H1 (cell line): ENCODE measurements around the gene FLCN. TPM values are rescaled to one million over a fixed set of nuclear protein-coding genes. Genes with fewer than 3 reads are reported as not detected.

Source experiments
- RBBP5 ChIP-seq: IDR thresholded peaks from 2 replicates; pipeline ENCODE4 v1.7.1; 2012; ENCODE audit warnings: low read depth, mild to moderate bottlenecking, inconsistent platforms, low read length, moderate library complexity, borderline replicate concordance
- RXRA ChIP-seq: IDR thresholded peaks from 2 replicates; pipeline ENCODE4 v1.6.1; 2011; ENCODE audit warnings: low read depth, mild to moderate bottlenecking, low read length, moderate library complexity; ENCODE audit not compliant: insufficient read depth
- polyA plus RNA-seq, 7 experiments: library from polyadenylated mRNA; depleted of rRNA in 3 of 7; stranded (reverse) in 5 of 7; unstranded in 2 of 7; fragments of >200 nt in 5 of 7; fragments of 200-250 nt in 2 of 7; gene quantifications; 1 replicate in 5 of 7; 2 replicates in 1 of 7; 4 replicates in 1 of 7; pipeline versions ENCODE4 v1.2.1 to v1.2.3, GENCODE V29; 2011 to 2013; ENCODE audit warnings: missing spikeins in 2 of 7, mixed read lengths in 2 of 7
- total RNA-seq: library from RNA; stranded (reverse); fragmentation: NEBNext Ultra II Directional; extraction: Animal tissue kit (Norgen Biotek cat#: 25700); gene quantifications from 2 replicates; pipeline ENCODE4 v1.2.1, GENCODE V29; 2021

FLCN gene
- total and polyA plus RNA-seq, 2 of the 8 experiments (the other 6 are each of a cell fraction or from before 2014, with no cell fraction given) = 15.6 to 34.6 TPM

- no peak for TF ChIP-seq RBBP5
- no peak for TF ChIP-seq RXRA
Observed at GRCh38 chr17:17258011-17258410, 21.0 kb upstream of the FLCN start (continued).
